GM18867 (cell line): ENCODE measurements around the gene SRC.

Experiments
- ATAC-seq: cut with Tn5 transposase; IDR thresholded peaks from one replicate; pipeline ENCODE4 v1.9.1; 2021; ENCODE audit warnings: mild to moderate bottlenecking, moderate library complexity; ENCODE audit not compliant: unreplicated experiment

Gene SRC

DNA sequence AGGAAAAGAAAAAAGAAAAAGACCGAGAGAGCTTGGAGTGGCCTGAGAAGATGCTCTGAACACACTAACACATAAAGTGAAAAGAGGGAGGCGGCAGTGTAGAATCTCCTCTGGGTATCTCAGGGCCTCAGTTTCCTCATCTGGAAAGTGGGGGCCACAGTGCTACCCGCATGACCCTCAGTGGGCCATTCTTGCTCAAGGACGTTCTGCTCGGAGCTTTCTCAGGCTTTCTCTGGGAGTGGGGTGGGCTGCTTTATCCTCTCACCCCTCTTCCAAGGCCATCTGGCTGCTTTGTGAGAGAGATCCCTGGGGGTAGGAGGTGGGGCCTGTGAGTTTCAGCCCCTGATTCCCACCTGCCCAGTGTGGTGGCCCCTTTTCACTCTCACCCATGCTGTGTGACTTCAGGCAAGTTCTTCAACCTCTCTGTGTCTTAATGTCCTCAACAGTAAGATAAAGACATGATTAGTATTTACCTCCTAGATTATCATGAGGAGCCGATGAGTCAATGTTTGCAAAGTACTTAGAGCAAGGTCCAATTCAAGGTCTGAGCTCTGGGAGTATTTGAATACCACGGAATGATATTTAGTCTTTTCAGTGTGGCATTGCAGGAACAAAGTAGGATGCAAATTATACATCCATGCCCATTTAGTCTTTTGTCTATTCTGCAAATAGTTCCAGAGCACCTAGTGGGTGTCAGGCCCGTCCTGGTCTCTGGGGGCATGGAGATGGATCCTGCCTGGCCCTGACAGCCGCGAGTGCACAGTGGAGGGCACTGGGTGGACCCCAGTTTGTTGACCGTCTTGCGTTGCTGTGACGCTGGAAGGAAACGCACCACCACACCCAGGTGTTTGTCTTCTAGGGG, 34.3 kb downstream of the SRC start:
- no peak for ATAC-seq

- no peak for ATAC-seq
These were observed 35.1 kb downstream of the SRC start for GRCh38 chr20:37380864-37381579.

- ATAC-seq, result no peak
These were observed 35.9 kb downstream of the SRC start for GRCh38 chr20:37381621-37382471.

DNA sequence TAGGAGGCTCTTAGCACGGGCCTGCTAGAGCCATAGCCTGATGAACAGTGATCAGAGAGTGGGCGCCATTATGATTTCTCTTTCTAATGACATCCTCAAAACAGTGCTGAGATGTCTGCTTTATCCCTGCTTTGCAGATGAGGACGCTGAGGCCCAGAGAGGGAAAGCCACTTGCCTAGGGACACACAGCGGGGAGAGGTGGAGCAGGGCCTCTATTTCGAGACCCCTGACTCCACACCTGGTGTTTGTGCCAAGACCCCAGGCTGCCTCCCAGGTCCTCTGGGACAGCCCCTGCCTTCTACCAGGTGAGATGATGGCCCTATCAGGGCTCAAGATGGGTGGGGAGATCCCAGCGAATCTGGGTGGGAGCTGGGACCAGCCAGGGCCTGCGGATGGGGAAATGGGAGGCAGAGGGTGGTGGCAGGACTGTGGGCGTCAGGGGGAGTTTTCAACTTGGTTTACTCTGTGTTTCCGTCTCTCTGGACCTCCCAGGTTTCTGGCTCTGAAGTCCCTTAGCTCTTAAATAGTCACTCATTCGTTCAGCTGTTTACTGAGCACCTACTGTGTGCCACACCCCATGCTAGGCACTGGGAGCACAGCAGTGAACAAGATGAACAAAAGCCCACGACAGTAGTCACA, 36.7 kb downstream of the SRC start:
- no peak for ATAC-seq

- no peak for ATAC-seq
These were observed 37.5 kb downstream of the SRC start for GRCh38 chr20:37383229-37383989.

DNA sequence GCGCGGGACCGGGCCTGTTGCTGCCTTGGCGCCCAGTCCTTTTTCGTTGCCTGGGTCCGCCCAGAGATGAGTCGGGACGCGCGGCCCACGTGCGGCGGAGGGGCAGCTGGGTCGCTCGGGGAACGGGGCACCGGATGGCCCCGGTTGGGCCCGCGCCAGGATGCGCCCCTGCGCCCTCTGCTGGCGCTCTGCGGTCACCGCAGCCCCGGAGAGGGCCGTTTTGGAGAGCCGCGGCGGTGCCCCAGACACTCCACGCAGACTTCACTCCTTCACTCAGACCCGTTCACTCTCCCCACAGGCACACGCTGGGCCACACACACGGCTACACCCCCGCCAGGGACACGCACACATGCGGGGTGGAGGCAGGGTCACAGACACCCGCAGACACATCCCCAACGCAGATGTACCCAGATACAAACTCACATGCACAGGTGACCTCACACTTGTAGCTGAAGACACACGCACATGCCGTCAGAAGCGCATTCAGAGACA, 38.8 kb downstream of the SRC start:
- ATAC-seq, result peak; percentile 68

DNA sequence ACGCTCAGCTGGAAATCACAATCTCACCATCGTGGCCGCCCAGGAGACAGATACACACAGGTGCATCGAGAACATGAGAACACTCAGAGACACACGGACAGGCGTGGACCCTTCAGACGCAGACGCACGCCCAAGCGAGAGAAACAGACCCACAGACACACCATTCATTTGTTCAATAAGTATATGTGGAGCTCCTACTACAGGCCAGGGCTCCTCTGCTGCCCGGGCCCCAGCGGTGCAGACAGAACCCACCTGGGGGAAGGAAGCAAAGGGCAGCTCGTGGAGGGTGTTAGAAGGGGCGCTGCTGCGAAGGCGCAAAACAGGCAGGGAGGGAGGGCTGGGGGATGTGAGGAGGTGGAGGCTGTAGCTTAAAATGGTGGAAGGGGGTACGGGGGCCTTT, 39.2 kb downstream of the SRC start:
- ATAC-seq, result no peak

DNA sequence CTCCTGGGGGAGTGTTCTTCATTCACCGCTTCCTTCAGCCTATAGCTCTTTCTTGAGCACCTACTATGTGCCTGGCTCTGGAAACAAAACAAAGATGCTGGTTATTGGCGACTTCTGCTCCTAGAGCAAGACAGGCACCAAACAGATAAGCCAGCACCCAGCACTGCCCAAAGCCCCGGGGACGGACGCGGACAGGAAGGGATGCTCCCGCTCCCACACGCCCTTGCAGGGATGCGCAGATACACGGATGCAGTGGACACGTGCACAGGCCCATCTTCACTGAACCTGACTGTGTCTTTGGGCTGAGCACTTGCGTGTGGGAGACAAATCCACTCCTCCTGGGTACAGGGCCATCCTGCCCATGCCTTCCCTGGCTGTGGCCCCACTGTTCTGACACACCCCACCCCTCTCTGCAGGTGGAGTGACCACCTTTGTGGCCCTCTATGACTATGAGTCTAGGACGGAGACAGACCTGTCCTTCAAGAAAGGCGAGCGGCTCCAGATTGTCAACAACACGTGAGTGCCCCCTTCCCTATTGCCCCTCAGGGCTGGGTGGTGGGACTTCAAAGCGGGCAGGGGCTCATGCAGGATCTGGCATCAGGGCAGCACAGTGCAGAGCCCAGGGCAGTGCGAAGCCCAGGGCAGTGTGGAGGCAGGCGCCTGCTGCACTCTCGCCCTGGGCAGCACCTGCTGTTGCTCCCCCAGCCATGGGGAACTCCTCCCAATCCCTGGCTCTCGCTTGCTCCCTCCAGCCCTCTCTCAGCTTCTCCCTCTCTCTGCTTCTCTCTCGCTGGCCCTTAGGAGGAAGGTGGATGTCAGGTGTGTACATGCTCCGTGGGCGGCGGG, 39.9 kb downstream of the SRC start:
- ATAC-seq, result no peak

DNA sequence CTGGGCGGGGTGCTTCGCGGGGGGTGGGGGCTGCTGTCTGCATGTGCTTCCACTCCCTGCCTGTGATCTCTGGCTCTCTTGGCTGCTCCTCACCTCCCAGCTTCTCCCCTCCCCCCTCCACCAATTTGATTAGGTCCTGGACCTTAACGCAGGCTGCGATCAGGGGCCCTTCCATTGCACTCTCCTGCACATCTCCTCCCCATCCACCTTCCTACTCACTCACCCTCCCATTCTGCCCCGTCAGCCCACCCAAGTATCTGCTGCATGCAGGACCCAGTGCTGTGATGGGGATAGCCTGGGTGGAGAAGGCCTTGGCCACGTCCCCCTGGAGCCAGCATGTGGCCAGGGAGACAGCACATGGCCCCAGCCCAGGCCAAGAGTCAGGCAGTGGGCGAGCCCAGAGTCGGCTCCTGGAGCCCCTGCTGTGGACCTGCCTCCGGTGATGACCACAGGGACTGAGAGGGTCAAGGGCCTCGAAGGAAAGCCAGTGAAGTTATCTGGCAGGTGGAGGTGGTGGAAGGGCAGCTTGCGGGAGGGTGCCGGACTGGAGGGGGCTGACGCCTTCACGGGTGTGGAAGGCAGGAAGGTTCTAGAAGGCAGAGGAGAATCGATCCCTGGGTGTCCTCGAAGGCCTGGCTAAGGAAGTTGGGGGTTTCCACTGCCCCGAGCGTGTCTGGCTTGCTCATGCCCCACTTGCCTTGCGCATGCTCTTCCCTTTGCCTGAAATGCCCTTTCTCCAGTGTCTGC, 40.7 kb downstream of the SRC start:
- no peak for ATAC-seq

- no peak for ATAC-seq
These were observed 41.8 kb downstream of the SRC start for GRCh38 chr20:37387519-37388269.

GRCh38 chr20:37388831-37389230, 42.9 kb downstream of the SRC start:
- no peak for ATAC-seq

DNA sequence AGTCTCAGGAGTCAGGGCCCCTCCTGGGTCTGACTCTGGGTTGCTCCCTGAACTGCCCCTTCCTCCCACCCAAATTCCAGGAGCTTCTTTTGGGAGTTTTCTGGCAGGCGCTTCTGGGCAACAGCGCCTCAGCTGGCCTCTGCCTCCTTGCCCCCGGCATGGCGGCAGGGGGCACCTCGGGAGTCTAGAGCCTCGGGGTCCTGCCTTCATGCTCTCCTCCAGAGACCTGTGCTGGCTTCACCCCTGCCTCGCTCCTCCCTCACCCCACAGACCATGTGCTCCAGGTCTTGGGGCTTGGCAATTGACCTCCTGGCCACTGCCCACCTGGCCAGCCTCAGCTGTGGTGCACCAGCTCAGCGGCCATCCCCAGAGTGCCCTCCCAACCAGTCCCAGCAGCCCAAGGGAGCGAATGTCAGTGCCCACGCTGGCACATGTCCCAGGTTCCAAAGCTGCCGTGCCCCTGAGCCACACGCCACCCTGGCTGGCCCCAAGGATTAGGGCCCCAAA, 43.4 kb downstream of the SRC start:
- ATAC-seq, result no peak

- no peak for ATAC-seq
These were observed 43.9 kb downstream of the SRC start for GRCh38 chr20:37389844-37390275.

- no peak for ATAC-seq
These were observed 44.6 kb downstream of the SRC start for GRCh38 chr20:37390503-37390890.

- ATAC-seq, result no peak
These were observed 45.1 kb downstream of the SRC start for GRCh38 chr20:37390891-37391525.

GRCh38 chr20:37392441-37393195, 46.7 kb downstream of the SRC start:
- ATAC-seq, result no peak
